Measurements from ENCODE around the gene PLEKHG3. TPM values are rescaled to one million over a fixed set of nuclear protein-coding genes. Genes with fewer than 3 reads are reported as not detected.

Gene PLEKHG3
- total RNA-seq, 3 donors from 2014 or later: 18.7 to 31.5 (median 30.3) TPM

DNA sequence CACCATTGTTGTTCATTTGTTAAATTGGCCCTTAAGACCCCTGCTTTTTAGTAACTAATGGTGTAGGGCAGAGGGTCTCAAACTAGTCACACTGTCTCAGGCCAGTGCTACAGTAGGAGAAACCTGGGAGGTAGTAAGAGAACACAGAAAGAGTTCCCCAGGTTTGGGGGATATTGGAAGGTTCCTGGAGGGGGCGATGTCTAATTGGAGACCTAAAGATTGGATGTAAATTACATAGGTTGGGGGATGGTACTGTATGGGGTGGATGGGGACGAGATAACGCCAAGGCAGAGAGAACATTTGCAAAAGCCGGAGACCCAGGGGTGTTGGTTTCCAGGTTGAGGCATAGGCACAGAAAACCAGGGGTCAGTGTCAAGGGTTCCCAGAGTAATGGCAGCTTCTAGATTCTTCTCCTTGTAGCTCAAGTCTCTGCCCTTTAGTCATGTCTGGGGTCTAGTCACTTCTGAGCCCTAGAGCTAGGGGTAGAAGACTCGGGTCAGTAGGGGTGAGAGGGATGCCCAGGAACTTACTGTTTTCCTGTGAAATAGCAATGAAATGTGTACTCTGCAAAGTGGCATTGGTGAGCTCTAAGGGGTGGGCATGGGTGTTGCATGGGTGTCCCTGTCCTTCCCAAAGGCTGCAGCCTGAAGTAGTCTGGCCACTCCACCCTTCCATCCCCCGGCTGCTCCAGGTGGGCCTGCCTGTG lies 21.8 kb downstream of the PLEKHG3 start:
- TF ChIP-seq POLR2AphosphoS5 (IDR thresholded peaks at IDR 0.05): no peak
- TF ChIP-seq, protein P1, sequence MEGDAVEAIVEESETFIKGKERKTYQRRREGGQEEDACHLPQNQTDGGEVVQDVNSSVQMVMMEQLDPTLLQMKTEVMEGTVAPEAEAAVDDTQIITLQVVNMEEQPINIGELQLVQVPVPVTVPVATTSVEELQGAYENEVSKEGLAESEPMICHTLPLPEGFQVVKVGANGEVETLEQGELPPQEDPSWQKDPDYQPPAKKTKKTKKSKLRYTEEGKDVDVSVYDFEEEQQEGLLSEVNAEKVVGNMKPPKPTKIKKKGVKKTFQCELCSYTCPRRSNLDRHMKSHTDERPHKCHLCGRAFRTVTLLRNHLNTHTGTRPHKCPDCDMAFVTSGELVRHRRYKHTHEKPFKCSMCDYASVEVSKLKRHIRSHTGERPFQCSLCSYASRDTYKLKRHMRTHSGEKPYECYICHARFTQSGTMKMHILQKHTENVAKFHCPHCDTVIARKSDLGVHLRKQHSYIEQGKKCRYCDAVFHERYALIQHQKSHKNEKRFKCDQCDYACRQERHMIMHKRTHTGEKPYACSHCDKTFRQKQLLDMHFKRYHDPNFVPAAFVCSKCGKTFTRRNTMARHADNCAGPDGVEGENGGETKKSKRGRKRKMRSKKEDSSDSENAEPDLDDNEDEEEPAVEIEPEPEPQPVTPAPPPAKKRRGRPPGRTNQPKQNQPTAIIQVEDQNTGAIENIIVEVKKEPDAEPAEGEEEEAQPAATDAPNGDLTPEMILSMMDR (IDR thresholded peaks at IDR 0.05): no peak
- Histone ChIP-seq H3K9me3 (no peaks in the 10 kb centered on the region), H3K36me3 (no peaks in the 10 kb centered on the region), H3K4me3 (no peak overlapping the region), H3K27me3 (no peaks in the 10 kb centered on the region), H3K27ac (peak overlapping the region; percentile 13 to 40), H3K4me1 (peaks cover 0 to 7% of the 10 kb centered on the region in 2 donors)
- intact Hi-C loops (cut with DNase I; ENCODE audit: low total_unique reads): no loop called here
- no peak for DNase-seq (ENCODE audit: low spot score in 2 of 2)

DNA sequence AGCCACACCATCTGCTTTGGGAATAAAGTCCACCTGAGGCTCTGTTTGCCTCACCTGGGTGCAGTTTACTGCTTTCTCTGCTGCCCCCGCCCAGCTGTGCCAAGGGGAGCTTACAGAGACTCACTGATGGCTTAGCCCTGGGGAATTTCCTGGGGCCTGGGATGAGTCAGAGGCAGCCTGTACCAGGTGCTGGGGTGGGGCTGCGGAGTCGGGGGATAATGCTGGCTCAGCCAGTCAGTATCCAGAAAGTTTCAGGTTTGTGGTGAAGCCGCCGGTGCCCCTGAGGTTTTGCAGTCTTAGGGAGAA lies 22.3 kb downstream of the PLEKHG3 start:
- TF ChIP-seq, protein P1 (IDR thresholded peaks at IDR 0.05): no peak
- TF ChIP-seq POLR2AphosphoS5 (IDR thresholded peaks at IDR 0.05) (no peak), POLR2A (IDR thresholded peaks at IDR 0.05) (no peak)
- Histone ChIP-seq H3K9me3 (no peaks in the 10 kb centered on the region), H3K4me3 (no peak overlapping the region), H3K27ac (peak overlapping the region; percentile 13 to 19), H3K27me3 (no peaks in the 10 kb centered on the region), H3K4me1 (peaks cover 0 to 2% of the 10 kb centered on the region in 2 donors), H3K36me3 (no peaks in the 10 kb centered on the region)
- intact Hi-C loops (cut with DNase I; ENCODE audit: low total_unique reads): no loop called here
- DNase-seq (ENCODE audit: low spot score in 2 of 2): no peak

DNA sequence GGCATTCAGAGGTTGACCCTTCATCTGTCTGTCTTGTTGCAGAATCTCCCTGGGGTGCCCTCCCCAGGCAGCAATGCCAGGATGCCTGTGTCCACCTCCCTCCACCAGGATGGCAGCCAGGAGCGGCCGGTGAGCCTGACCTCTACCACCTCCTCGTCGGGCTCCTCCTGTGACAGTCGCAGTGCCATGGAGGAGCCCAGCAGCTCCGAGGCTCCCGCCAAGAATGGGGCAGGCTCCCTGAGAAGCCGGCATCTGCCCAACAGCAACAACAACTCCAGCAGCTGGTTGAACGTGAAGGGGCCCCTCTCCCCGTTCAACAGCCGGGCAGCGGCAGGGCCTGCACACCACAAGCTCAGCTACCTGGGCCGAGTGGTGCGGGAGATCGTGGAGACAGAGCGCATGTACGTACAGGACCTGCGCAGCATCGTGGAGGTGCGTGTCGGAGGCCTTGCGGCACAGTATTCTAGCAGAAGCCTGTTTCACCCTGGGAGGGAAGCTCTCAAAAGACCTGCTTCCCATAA lies 23.4 kb downstream of the PLEKHG3 start:
- TF ChIP-seq POLR2AphosphoS5 (IDR thresholded peaks at IDR 0.05): no peak
- TF ChIP-seq, protein P1 (IDR thresholded peaks at IDR 0.05): no peak
- no peaks in the 10 kb centered on the region for H3K4me1 ChIP-seq
- H3K27ac ChIP-seq: peak overlapping the region in 1 of 2 donors; percentile 7
- no peaks in the 10 kb centered on the region for H3K27me3 ChIP-seq
- H3K9me3 ChIP-seq: no peaks in the 10 kb centered on the region
- H3K36me3 ChIP-seq: no peaks in the 10 kb centered on the region
- no peak for DNase-seq (ENCODE audit: low spot score in 2 of 2)
- intact Hi-C loops (cut with DNase I; ENCODE audit: low total_unique reads): no loop called here
- H3K4me3 ChIP-seq: no peak overlapping the region

DNA sequence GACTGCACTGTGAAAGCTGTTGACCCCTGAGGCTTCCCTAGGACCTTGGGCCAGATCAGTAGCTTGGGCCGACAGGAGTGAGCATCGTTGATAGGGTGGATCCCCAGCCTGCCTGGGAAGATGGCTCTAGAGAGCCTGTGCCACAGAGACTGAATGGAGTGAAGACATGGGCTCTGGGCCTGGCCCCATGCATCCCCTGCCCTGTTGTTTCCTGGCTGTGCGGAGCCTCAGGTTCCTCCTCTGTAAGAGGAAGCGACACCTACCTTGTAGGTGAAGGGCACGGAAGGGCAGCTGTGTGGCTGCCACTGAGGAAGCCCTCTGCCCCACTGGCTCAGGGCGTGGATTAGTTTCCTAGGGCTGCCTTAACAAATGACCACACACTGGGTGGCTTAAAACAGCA lies 23.9 kb downstream of the PLEKHG3 start:
- Histone ChIP-seq H3K27me3 (no peaks in the 10 kb centered on the region), H3K36me3 (no peaks in the 10 kb centered on the region), H3K4me3 (no peak overlapping the region), H3K9me3 (no peaks in the 10 kb centered on the region), H3K4me1 (no peaks in the 10 kb centered on the region), H3K27ac (no peak overlapping the region)
- no peak for DNase-seq (ENCODE audit: low spot score in 2 of 2)
- TF ChIP-seq, protein P1 (IDR thresholded peaks at IDR 0.05): no peak
- TF ChIP-seq POLR2AphosphoS5 (IDR thresholded peaks at IDR 0.05) (no peak), POLR2A (IDR thresholded peaks at IDR 0.05) (no peak)
- intact Hi-C loops (cut with DNase I; ENCODE audit: low total_unique reads): no loop called here

DNA sequence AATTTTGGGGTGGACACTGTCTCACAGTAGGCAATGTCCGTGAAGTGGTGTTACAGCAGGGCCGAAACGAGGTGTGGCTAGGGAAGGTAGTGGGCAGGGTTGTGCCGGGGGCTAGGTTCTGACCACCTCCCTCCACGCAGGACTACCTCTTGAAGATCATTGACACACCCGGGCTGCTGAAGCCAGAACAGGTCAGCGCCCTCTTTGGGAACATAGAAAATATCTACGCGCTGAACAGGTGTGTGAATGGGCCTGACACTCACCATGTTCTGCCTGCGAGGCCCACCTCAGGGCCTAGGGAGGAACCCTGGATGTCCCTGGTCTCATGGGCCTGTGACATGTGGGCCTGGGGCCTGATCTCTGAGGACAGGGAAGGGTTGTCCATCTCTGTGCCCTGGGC lies 24.6 kb downstream of the PLEKHG3 start:
- Histone ChIP-seq H3K9me3 (no peaks in the 10 kb centered on the region), H3K27ac (peak overlapping the region in 1 of 2 donors; percentile 52), H3K36me3 (no peaks in the 10 kb centered on the region), H3K4me3 (no peak overlapping the region), H3K4me1 (no peaks in the 10 kb centered on the region), H3K27me3 (no peaks in the 10 kb centered on the region)
- intact Hi-C loops (cut with DNase I; ENCODE audit: low total_unique reads): no loop called here
- DNase-seq (ENCODE audit: low spot score in 2 of 2): no peak
- TF ChIP-seq, protein P1 (IDR thresholded peaks at IDR 0.05): no peak
- TF ChIP-seq POLR2AphosphoS5 (IDR thresholded peaks at IDR 0.05) (no peak), POLR2A (IDR thresholded peaks at IDR 0.05) (no peak)
